Measurements from ENCODE around the gene SARDH.

DNA sequence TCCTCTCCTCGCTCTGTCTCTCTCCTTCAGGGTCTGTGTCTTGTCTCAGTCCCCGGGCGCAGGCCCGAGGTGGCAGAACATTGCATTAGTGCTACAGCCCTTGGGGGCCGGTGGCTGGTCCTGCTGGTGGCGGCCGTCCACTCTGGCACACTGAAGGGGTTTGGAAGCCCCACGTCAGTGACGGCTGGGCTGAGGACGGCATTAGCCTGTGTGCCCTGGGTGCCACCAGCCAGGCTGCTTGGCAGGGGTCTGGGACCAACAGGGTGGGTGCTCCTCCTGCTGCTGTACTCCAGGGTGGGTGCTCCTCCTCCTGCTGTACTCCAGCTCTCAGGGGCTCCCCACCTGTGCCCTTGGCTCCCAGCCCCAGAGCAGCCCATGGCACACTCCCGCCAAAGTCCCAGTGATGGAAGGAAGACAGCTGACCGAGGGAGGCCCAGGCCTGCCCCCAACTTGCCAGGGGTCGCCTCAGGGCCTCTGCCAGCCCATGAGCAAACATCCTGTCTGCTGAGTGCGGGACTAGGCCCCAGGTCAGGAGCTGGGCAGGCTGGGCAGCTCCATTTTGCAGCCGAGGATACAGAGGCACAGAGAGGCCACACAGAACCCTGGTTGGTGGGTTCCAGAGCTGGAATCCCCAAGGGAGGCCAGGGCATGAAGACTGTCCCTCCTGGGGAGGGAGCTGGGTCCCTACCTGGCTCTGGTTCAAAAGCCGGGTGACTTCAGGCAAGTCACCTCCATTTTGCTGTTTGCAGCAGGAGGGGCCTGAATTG, 27.3 kb downstream of the SARDH start:
- TF ChIP-seq, protein P1, sequence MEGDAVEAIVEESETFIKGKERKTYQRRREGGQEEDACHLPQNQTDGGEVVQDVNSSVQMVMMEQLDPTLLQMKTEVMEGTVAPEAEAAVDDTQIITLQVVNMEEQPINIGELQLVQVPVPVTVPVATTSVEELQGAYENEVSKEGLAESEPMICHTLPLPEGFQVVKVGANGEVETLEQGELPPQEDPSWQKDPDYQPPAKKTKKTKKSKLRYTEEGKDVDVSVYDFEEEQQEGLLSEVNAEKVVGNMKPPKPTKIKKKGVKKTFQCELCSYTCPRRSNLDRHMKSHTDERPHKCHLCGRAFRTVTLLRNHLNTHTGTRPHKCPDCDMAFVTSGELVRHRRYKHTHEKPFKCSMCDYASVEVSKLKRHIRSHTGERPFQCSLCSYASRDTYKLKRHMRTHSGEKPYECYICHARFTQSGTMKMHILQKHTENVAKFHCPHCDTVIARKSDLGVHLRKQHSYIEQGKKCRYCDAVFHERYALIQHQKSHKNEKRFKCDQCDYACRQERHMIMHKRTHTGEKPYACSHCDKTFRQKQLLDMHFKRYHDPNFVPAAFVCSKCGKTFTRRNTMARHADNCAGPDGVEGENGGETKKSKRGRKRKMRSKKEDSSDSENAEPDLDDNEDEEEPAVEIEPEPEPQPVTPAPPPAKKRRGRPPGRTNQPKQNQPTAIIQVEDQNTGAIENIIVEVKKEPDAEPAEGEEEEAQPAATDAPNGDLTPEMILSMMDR (IDR thresholded peaks at IDR 0.05 in 2 of 3, conservative IDR thresholded peaks at IDR 0.05 in 1 of 3; ENCODE audit: borderline replicate concordance in 1 of 3, insufficient read depth in 1 of 3, low read depth in 2 of 3, low read length in 2 of 3) = no peak
- TF ChIP-seq EGR1 (IDR thresholded peaks at IDR 0.05; ENCODE audit: low read depth) = no peak
- no peak for TF ChIP-seq EZH2 (IDR thresholded peaks at IDR 0.05)
- TF ChIP-seq POLR2AphosphoS5 (IDR thresholded peaks at IDR 0.05; ENCODE audit: low read depth, low read length) = no peak
- TF ChIP-seq, protein P2, sequence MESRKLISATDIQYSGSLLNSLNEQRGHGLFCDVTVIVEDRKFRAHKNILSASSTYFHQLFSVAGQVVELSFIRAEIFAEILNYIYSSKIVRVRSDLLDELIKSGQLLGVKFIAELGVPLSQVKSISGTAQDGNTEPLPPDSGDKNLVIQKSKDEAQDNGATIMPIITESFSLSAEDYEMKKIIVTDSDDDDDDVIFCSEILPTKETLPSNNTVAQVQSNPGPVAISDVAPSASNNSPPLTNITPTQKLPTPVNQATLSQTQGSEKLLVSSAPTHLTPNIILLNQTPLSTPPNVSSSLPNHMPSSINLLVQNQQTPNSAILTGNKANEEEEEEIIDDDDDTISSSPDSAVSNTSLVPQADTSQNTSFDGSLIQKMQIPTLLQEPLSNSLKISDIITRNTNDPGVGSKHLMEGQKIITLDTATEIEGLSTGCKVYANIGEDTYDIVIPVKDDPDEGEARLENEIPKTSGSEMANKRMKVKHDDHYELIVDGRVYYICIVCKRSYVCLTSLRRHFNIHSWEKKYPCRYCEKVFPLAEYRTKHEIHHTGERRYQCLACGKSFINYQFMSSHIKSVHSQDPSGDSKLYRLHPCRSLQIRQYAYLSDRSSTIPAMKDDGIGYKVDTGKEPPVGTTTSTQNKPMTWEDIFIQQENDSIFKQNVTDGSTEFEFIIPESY (IDR thresholded peaks at IDR 0.05; ENCODE audit: extremely low read depth, insufficient replicate concordance, low read length) = no peak
- no peak for TF ChIP-seq ZFX (IDR thresholded peaks at IDR 0.05)
- TF ChIP-seq SIN3A (IDR thresholded peaks at IDR 0.05; ENCODE audit: low read depth) = no peak
- no peak for TF ChIP-seq RAD21 (IDR thresholded peaks at IDR 0.05; ENCODE audit: low read depth)
- no peak for TF ChIP-seq POLR2A (IDR thresholded peaks at IDR 0.05; ENCODE audit: borderline replicate concordance, extremely low read depth, insufficient read depth, insufficient read length)
- no peak for TF ChIP-seq SP1 (IDR thresholded peaks at IDR 0.05; ENCODE audit: low read depth)
- TF ChIP-seq, protein P3, sequence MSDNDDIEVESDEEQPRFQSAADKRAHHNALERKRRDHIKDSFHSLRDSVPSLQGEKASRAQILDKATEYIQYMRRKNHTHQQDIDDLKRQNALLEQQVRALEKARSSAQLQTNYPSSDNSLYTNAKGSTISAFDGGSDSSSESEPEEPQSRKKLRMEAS (IDR thresholded peaks at IDR 0.05) = no peak

All from HCT116 (cell line).